ENCODE data around the gene NGB.

GRCh38 chr14:77309131-77309530 lies 38.1 kb upstream of the NGB start:
- TF ChIP-seq POLR2A (IDR thresholded peaks at IDR 0.05; ENCODE audit: borderline replicate concordance, extremely low read depth, insufficient read depth, insufficient read length) (no peak), EZH2 (IDR thresholded peaks at IDR 0.05) (no peak), CTCF (IDR thresholded peaks at IDR 0.05 in 2 of 3, conservative IDR thresholded peaks at IDR 0.05 in 1 of 3; ENCODE audit: borderline replicate concordance in 1 of 3, insufficient read depth in 1 of 3, low read depth in 2 of 3, low read length in 2 of 3) (no peak), SP1 (IDR thresholded peaks at IDR 0.05; ENCODE audit: low read depth) (no peak), CEBPB (IDR thresholded peaks at IDR 0.05; ENCODE audit: low read depth) (no peak), TCF7L2 (IDR thresholded peaks at IDR 0.05; ENCODE audit: borderline replicate concordance, extremely low read depth, insufficient read depth, insufficient read length) (no peak), EGR1 (IDR thresholded peaks at IDR 0.05; ENCODE audit: low read depth) (no peak), FOSL1 (IDR thresholded peaks at IDR 0.05; ENCODE audit: low read depth) (no peak), EZH2phosphoT487 (IDR thresholded peaks at IDR 0.05; ENCODE audit: borderline replicate concordance) (no peak), MAX (IDR thresholded peaks at IDR 0.05) (no peak), ZBTB33 (IDR thresholded peaks at IDR 0.05; ENCODE audit: extremely low read depth, insufficient replicate concordance, low read length) (no peak), CBX3 (IDR thresholded peaks at IDR 0.05; ENCODE audit: low read depth) (no peak), ZFX (IDR thresholded peaks at IDR 0.05) (no peak), POLR2AphosphoS5 (IDR thresholded peaks at IDR 0.05; ENCODE audit: low read depth, low read length) (no peak)

Measured in HCT116 (cell line).